B cell (primary cell): Measurements from ENCODE around the gene KLHL6.

Experiments used
- EZH2 ChIP-seq: IDR thresholded peaks from 2 replicates; pipeline ENCODE4 v1.6.1; 2012; ENCODE audit warnings: borderline replicate concordance, low read depth, mild to moderate bottlenecking, moderate library complexity, low read length; ENCODE audit not compliant: insufficient read depth, poor library complexity, severe bottlenecking
- TF ChIP-seq, protein P1 (sequence below): fragments of 200-600 bp; IDR thresholded peaks from one replicate; pipeline ENCODE4 v1.8.0; 2022; ENCODE audit warnings: antibody characterized with exemption, mild to moderate bottlenecking

DNA sequence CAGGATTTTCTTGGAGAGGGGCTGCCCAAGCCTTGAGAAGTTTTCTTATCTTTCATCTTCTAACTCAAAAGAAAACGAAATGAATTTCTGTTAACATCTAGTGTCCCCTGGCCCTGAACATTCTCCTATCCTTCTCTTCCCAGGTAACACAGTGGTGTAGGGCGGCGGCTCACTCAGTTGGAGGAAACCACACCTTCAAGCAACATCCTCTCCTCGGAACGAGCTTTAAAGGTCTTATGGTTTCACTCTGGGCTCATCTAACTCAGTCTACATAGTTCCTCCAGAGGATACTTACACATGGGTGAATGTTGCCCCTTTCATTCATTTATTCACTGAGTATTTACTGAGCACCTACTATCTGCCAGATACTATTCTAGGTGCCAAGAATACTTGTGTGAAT, 31.0 kb upstream of the KLHL6 start:
- TF ChIP-seq, protein P1, sequence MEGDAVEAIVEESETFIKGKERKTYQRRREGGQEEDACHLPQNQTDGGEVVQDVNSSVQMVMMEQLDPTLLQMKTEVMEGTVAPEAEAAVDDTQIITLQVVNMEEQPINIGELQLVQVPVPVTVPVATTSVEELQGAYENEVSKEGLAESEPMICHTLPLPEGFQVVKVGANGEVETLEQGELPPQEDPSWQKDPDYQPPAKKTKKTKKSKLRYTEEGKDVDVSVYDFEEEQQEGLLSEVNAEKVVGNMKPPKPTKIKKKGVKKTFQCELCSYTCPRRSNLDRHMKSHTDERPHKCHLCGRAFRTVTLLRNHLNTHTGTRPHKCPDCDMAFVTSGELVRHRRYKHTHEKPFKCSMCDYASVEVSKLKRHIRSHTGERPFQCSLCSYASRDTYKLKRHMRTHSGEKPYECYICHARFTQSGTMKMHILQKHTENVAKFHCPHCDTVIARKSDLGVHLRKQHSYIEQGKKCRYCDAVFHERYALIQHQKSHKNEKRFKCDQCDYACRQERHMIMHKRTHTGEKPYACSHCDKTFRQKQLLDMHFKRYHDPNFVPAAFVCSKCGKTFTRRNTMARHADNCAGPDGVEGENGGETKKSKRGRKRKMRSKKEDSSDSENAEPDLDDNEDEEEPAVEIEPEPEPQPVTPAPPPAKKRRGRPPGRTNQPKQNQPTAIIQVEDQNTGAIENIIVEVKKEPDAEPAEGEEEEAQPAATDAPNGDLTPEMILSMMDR: no peak
- TF ChIP-seq EZH2: no peak
